Urinary bladder (tissue), 4 donors: ENCODE measurements around the gene PIGR. TPM values are rescaled to one million over a fixed set of nuclear protein-coding genes. Genes with fewer than 3 reads are reported as not detected.

Experiments used
- DNase-seq: peaks from one replicate; pipeline ENCODE4 v3.0.0-alpha.2; 2015; ENCODE audit errors: extremely low spot score
- H3K27ac ChIP-seq: one replicate; pipeline ENCODE4 v1.5.1; 2013; ENCODE audit warnings: low read depth, mild to moderate bottlenecking, moderate library complexity
- H3K36me3 ChIP-seq: one replicate; pipeline ENCODE4 v1.6.1; 2013; ENCODE audit warnings: mild to moderate bottlenecking, moderate library complexity; ENCODE audit not compliant: insufficient read depth
- H3K4me1 ChIP-seq: one replicate; pipeline ENCODE4 v1.6.1; 2013; ENCODE audit warnings: mild to moderate bottlenecking, moderate library complexity; ENCODE audit not compliant: insufficient read depth
- H3K4me3 ChIP-seq: one replicate; pipeline ENCODE4 v1.5.1; 2013; ENCODE audit warnings: low read depth, low read length
- WGBS: extraction: QIAGEN DNeasy Blood & Tissue Kit; methylation state at CpG from one replicate; pipeline ENCODE4 v1.1.7; 2013; 5-methylcytosine and 5-hydroxymethylcytosine counted together
- polyA plus RNA-seq: library from polyadenylated mRNA; stranded (reverse); fragments of 200-250 nt; gene quantifications from one replicate; pipeline ENCODE4 v1.2.3, GENCODE V29; 2013
- total RNA-seq: library from RNA; depleted of rRNA; stranded (reverse); fragments of >200 nt; gene quantifications from one replicate; pipeline ENCODE4 v1.2.3, GENCODE V29; 2014
- donor health status: healthy with polysubstance abuse.
- donor health status: healthy.

The PIGR gene
- total and polyA plus RNA-seq, 2 donors, result 2.3 to 27.5 TPM

GRCh38 chr1:206918076-206918475, 28.2 kb downstream of the PIGR start:
- no peaks in the 10 kb centered on the region for H3K4me1 ChIP-seq
- WGBS, result 71% methylated on average over 3 of the region's 3 CpGs
- no peaks in the 10 kb centered on the region for H3K36me3 ChIP-seq
- no peak overlapping the region for H3K27ac ChIP-seq
- no peak overlapping the region for H3K4me3 ChIP-seq
- DNase-seq, result no peak

GRCh38 chr1:206916000-206916709, 30.1 kb downstream of the PIGR start:
- Histone ChIP-seq H3K27ac (no peak overlapping the region), H3K36me3 (no peaks in the 10 kb centered on the region), H3K4me3 (no peak overlapping the region), H3K4me1 (no peaks in the 10 kb centered on the region)
- WGBS, result 68% methylated on average over 8 of the region's 8 CpGs
- DNase-seq, result no peak

DNA sequence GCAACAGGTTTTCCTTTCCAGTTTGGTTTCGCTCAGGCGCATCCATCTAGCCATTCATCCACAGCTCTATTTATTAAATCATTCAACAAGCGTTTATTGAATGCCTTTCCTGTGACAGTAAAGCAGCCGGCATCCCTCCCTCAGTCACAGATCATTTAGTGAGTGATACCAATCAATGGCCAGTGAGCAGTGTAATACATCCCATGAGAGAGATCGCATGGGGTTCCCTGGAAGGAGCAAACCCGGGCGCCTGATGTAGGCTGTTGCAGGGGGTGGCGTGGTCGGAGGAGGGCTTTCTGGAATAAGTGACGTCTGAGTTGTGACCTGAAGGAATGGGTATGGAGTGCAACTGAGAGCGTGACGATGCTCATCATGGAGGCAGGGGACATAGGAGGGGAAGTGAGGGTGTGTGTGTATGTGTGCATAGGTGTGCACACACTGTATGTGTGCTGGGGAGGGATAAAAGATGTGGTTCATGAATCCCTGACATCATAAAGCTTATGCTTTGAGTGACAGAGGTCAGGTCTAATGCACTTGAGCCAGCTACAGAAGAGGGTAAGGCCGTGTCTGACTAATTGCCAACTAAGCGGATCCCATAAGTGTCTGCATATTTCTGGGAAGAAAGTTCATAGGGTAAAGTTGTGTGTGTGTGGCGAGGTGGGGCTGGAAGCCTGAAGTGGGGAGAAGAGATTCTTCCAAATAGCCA, 31.1 kb downstream of the PIGR start:
- no peak overlapping the region for H3K27ac ChIP-seq
- no peak overlapping the region for H3K4me3 ChIP-seq
- H3K36me3 ChIP-seq, result no peaks in the 10 kb centered on the region
- no peaks in the 10 kb centered on the region for H3K4me1 ChIP-seq
- no peak for DNase-seq
- WGBS, result 80% methylated on average over 15 of the region's 15 CpGs

- Histone ChIP-seq H3K4me3 (no peak overlapping the region), H3K36me3 (no peaks in the 10 kb centered on the region), H3K4me1 (no peaks in the 10 kb centered on the region), H3K27ac (no peak overlapping the region)
- DNase-seq, result no peak
- 85% methylated on average over 12 of the region's 12 CpGs for WGBS
Observed at GRCh38 chr1:206913766-206914537, 32.3 kb downstream of the PIGR start.

- WGBS, result 22% methylated on average over 7 of the region's 7 CpGs
- Histone ChIP-seq H3K27ac (no peak overlapping the region), H3K36me3 (no peaks in the 10 kb centered on the region), H3K4me3 (no peak overlapping the region), H3K4me1 (no peaks in the 10 kb centered on the region)
- peak; percentile 62 for DNase-seq
Observed at GRCh38 chr1:206912445-206913095, 33.7 kb downstream of the PIGR start.

DNA sequence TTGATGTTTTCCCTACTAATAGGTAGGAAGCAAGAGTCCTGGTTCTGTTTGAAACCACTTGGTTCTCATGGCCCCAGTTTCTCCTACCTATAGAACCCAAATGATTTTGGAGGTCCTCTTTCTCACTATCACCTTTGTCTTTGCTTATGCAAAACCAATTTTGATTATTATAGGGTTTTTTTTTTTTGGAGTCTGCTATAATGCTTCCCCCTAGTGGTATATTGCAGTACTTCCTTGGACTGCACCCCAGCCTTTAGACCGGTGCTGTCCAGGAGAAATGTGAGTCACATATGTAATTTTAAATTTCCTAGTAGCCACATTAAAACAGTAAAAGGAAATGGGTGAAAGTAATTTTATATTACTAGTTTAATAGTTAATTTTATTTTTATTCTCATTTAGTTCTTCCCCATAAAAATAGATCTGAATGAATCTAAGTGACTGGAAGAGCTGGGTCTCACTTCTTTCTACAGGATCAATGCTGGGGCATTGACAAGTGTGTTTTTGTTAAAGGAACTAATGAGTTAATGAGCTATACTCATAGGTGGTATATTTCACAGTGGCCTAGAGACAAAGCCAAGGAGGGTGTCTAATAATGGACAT, 35.1 kb downstream of the PIGR start:
- H3K27ac ChIP-seq, result no peak overlapping the region
- DNase-seq, result no peak

DNA sequence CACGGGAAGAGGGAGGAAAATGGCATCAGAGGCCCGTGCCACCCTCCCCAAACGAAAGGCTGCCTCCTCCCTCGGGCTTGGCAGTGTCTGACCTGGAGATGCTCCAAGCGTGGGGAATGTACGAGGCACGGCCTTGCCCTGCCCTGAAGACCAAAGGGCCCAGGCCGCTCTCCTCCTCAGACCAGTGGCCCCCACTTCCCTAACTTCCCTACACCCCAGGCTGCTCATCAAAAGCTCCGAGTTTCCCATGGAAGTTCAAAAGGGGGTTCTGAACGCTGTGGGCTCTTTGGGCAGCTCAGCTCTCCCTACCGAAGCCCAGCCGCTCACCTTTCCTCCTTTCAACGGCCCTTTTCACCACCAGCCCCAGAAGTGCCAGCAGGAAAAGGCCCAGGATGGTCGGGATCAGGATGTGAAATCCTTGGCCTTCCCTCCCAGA, 36.4 kb downstream of the PIGR start:
- no peaks in the 10 kb centered on the region for H3K4me1 ChIP-seq
- 26% methylated on average over 14 of the region's 14 CpGs for WGBS
- H3K36me3 ChIP-seq, result no peaks in the 10 kb centered on the region
- peak overlapping the region; percentile 31 for H3K4me3 ChIP-seq
- DNase-seq, result no peak
- no peak overlapping the region for H3K27ac ChIP-seq

More for the DNA sequence above, 35.1 kb downstream of the PIGR start:
- 0% methylated on average over 1 of the region's 1 CpG for WGBS
- no peaks in the 10 kb centered on the region for H3K4me1 ChIP-seq
- H3K36me3 ChIP-seq, result no peaks in the 10 kb centered on the region
- H3K4me3 ChIP-seq, result no peak overlapping the region

GRCh38 chr1:206909161-206909882, 36.9 kb downstream of the PIGR start:
- 2% methylated on average over 69 of the region's 69 CpGs for WGBS
- peak; percentile 64 for DNase-seq

DNA sequence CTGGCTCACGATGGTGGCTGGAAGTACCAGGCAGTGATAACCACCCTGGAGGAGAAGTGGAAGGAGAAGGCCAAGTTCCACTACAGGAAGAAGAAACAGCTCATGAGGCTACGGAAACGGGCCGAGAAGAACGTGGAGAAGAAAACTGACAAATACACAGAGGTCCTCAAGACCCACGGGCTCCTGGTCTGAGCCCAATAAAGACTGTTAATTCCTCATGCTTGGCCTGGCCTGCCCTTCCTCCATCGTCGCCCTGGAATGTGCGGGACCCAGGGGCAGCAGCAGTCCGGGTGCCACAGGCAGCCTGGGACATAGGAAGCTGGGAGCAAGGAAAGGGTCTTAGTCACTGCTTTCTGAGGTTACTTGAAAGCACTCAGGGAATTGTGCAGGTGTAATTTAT, 38.2 kb downstream of the PIGR start:
- no peak overlapping the region for H3K4me3 ChIP-seq
- no peaks in the 10 kb centered on the region for H3K4me1 ChIP-seq
- no peaks in the 10 kb centered on the region for H3K36me3 ChIP-seq
- no peak overlapping the region for H3K27ac ChIP-seq
- WGBS, result 96% methylated on average over 10 of the region's 10 CpGs
- DNase-seq, result no peak

More at GRCh38 chr1:206909161-206909882, 36.9 kb downstream of the PIGR start:
- peak overlapping the region; percentile 31 for H3K4me3 ChIP-seq
- no peak overlapping the region for H3K27ac ChIP-seq
- no peaks in the 10 kb centered on the region for H3K4me1 ChIP-seq
- H3K36me3 ChIP-seq, result no peaks in the 10 kb centered on the region

DNA sequence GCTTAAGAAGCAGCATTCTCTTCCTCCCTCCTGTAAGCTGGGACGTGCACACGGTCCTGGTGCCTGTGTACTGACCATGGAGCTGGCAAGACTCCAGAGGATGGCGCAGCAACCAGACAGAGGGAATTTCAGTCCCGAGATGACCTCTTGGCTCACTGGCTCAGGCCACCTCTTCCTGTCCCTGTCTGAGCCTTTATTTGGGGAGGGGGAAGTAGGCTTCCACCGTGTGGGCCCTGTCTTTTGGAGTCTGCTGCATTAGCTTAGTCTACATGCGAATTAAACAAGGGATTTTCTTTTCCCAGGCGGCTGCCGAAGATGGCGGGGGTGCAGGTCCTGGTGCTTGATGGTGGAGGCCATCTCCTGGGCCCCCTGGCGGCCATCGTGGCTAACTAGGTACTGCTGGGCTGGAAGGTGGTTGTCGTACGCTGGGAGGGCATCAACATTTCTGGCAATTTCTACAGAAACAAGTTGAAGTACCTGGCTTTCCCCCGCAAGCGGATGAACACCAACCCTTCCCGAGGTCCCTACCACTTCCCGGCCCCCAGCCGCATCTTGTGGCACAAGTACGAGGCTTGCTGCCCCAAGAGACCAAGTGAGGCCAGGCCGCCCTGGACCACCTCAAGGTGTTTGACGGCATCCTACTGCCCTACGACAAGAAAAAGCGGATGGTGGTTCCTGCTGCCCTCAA, 38.8 kb downstream of the PIGR start:
- no peak overlapping the region for H3K27ac ChIP-seq
- H3K4me1 ChIP-seq, result no peaks in the 10 kb centered on the region
- no peak overlapping the region for H3K4me3 ChIP-seq
- no peaks in the 10 kb centered on the region for H3K36me3 ChIP-seq
- WGBS, result 83% methylated on average over 23 of the region's 23 CpGs
- no peak for DNase-seq

DNA sequence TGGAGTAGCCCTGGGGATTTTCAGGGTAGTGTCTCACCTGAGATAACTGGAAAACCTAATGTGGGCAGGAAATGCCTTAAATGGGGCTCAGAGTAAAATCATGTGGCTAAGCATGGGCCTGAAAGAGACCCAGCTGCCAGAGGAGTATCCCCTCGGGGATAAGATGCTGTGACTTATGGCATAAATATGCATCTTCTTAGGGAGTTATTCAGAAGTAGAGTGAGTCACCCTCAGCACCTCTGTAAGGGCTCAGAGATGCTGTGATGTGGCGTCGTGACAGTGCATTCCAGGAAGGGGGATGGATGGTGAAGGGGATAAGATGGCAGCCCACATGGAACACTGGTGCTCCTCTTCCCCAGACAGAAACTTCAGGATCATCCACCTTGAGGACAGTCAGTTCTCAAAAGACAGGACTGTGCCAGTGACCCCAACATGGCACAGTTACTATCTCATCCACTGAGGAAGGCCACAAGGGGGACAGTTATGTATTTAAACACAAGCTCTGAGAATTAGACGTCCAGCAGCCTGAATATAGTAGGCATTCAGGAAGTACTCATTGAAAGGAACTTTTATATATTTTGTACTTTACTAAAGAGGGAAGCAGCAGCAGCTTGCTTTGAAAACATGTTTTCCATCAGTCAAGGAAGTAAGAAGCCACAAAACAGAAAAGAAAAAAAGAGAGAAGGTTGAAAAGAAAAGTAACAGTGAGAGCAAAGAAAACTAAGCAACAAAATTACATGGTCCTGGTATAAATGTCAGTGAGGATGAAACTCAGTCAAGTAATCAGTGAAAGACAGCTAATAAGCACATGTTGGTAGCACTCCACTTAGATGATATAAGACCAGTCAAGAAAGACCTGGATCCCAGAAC, 40.7 kb downstream of the PIGR start:
- Histone ChIP-seq H3K4me3 (no peak overlapping the region), H3K27ac (no peak overlapping the region), H3K4me1 (no peaks in the 10 kb centered on the region), H3K36me3 (no peaks in the 10 kb centered on the region)
- WGBS, result 68% methylated on average over 4 of the region's 4 CpGs
- DNase-seq, result no peak
